Esophagus squamous epithelium (tissue), 4 donors: ENCODE measurements around the gene NR2F2.

Experiments
- CTCF ChIP-seq, 6 experiments: fragments of 450-650 bp in 4 of 6; fragments of 200-600 bp in 2 of 6; sonication (generic) in 2 of 6; IDR thresholded peaks; one replicate each; pipeline ENCODE4 v1.5.1; 2016 to 2019; ENCODE audit warnings: antibody characterized with exemption in 6 of 6, mild to moderate bottlenecking in 4 of 6, moderate library complexity in 4 of 6
- POLR2A ChIP-seq, 4 donors: fragments of 450-650 bp; IDR thresholded peaks; one replicate each; pipeline ENCODE4 v1.6.1; 2017; ENCODE audit warnings: antibody characterized with exemption in 4 of 4, mild to moderate bottlenecking in 4 of 4, moderate library complexity in 3 of 4

- TF ChIP-seq CTCF (IDR thresholded peaks at IDR 0.05): no peak
- no peak for TF ChIP-seq POLR2A (IDR thresholded peaks at IDR 0.05)
These were observed 22.6 kb upstream of the NR2F2 start for GRCh38 chr15:96307856-96308394.
